HG02759 (cell line): ENCODE data around the gene TMEM178B.
"Not testable (repeated sequence)": the region's sequence is repeated elsewhere in the genome, so short reads cannot be mapped to it uniquely, and the experiment has no call there.

Source experiments
- ATAC-seq: cut with Tn5 transposase; IDR thresholded peaks from one replicate; pipeline ENCODE4 v1.9.1; 2021; ENCODE audit warnings: mild to moderate bottlenecking, moderate library complexity; ENCODE audit not compliant: unreplicated experiment

The TMEM178B gene

GRCh38 chr7:141377906-141378305 lies 304.0 kb downstream of the TMEM178B start:
- no peak for ATAC-seq

DNA sequence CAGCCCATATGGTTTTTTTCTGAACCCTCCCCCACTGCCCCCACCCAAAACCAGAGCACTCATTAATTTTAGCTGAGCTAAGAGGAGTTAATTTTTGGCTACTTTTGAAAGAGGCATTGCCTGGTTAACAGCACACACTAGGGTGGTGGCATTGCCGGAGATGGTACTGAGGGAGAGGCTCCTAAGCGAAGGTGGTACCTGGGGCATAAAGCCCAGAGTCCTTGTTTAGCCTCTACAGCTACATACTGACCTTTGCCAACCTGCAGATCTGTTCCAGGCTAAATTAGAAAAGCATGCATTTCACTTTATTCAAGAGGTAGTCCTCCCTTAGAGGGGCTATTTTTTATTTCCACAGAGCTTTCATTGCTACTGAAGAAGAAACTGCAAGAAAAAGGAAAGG lies 304.5 kb downstream of the TMEM178B start:
- ATAC-seq: no peak

GRCh38 chr7:141381794-141382427 lies 308.0 kb downstream of the TMEM178B start:
- no peak for ATAC-seq

- not testable (repeated sequence) for ATAC-seq
Observed at GRCh38 chr7:141383356-141383755, 309.5 kb downstream of the TMEM178B start.

DNA sequence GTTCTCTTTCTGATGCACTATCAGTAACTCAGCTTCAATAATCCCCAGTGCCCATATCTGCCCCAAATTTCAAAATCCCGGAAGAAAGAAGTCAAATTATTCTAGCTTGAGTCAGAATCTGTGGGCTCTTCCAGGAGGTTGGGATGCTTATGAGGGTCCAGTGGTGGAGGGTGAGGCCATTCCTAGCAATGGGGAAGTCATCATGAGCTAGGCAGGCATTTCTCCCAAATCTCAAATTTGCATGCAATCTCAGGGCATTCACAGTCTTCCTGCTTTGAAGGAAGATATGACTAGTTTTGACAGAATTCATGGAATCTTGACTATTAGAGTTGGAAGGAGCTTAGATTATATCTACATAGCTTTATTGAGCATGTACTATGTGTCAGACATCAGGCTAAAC lies 313.0 kb downstream of the TMEM178B start:
- no peak for ATAC-seq

DNA sequence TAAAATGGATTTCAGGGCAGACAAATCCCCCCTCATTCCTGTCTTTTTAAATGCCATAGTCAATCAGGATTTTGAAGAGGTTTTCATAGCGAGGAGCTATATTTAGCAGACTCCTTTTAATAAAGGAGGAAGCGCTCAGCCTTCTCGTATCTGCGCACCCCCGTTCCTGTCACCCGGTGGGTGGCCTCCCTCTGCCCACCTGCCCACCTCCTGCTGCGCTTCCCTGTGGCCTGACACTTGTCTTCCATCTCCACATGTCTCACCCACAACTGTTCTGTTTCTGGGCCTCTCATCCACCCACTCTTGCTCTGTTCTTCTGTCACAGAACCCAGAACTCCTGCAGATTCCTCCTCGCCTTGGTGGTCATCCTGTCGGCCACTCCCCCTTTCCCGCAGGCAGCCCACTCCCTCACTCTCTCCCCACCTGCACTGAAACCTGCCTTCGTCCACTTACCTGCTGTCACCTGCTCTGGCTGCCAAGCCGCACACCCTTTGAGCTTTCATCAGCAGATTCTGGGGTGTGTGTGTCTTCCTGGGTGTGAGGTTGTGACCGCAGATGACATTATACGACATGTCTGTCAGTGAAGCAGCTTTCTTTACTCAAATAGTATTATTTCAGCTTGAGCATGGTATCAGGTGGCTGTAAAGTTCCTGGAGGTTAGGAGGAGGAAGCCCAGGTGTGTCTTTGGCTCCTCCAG lies 313.8 kb downstream of the TMEM178B start:
- no peak for ATAC-seq

GRCh38 chr7:141389140-141389796 lies 315.4 kb downstream of the TMEM178B start:
- ATAC-seq: no peak

GRCh38 chr7:141390339-141390738 lies 316.5 kb downstream of the TMEM178B start:
- ATAC-seq: no peak

DNA sequence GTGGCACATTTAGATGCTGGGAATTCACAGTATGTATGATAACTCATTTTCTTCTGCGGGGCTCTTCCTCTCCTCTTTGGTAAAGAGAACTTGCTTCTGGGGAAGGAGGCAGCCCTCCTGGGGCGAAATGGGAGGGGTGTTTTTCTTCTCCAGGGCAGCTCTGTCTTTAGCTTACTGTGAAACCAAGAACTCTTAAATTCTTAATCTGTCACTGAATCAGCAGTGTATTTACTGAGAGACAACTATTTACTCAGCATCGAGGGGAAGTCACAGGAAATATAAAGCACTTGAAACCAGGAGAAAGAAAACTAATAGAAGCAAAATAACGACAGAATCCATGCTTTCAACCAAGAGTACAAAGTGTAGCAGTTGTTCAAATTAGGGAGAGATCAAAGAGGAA lies 319.2 kb downstream of the TMEM178B start:
- no peak for ATAC-seq

GRCh38 chr7:141397236-141398163 lies 323.6 kb downstream of the TMEM178B start:
- no peak for ATAC-seq

- ATAC-seq: no peak
Observed at GRCh38 chr7:141400356-141400755, 326.5 kb downstream of the TMEM178B start.

GRCh38 chr7:141402277-141402996 lies 328.6 kb downstream of the TMEM178B start:
- ATAC-seq: no peak

GRCh38 chr7:141403846-141404245 lies 330.0 kb downstream of the TMEM178B start:
- not testable (repeated sequence) for ATAC-seq

GRCh38 chr7:141406347-141406746 lies 332.5 kb downstream of the TMEM178B start:
- no peak for ATAC-seq

- ATAC-seq: no peak
Observed at GRCh38 chr7:141407893-141408292, 334.0 kb downstream of the TMEM178B start.

DNA sequence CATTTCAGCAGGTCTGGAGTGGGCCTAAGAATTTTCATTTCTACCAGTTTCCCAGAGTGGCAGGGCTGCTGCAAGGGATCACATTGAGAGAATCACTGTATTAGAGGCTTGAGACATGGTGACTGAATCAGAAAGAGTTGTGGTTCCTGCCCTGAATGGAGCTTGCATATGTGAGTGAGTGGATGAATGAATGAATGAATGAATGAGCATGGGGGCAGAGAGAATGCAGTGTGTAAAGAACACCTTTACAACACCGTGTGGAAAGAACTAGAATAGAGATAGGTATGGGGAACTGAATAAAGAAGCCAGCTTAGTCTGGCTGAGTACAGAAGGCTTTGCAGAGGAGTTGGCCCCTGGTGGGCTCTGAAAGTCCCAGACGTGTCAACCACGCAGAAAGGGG lies 334.6 kb downstream of the TMEM178B start:
- ATAC-seq: no peak

- ATAC-seq: no peak
Observed at GRCh38 chr7:141409219-141409618, 335.4 kb downstream of the TMEM178B start.

- no peak for ATAC-seq
Observed at GRCh38 chr7:141409801-141410329, 336.0 kb downstream of the TMEM178B start.

GRCh38 chr7:141410353-141411000 lies 336.6 kb downstream of the TMEM178B start:
- no peak for ATAC-seq

GRCh38 chr7:141411133-141411532 lies 337.3 kb downstream of the TMEM178B start:
- ATAC-seq: no peak
